ENCODE data around the gene RAD51AP2.
A peak's percentile ranks its signal among the peaks of the same experiment; 100 is the strongest.
"Not testable (repeated sequence)": the region's sequence is repeated elsewhere in the genome, so short reads cannot be mapped to it uniquely, and the experiment has no call there.

The RAD51AP2 gene

DNA sequence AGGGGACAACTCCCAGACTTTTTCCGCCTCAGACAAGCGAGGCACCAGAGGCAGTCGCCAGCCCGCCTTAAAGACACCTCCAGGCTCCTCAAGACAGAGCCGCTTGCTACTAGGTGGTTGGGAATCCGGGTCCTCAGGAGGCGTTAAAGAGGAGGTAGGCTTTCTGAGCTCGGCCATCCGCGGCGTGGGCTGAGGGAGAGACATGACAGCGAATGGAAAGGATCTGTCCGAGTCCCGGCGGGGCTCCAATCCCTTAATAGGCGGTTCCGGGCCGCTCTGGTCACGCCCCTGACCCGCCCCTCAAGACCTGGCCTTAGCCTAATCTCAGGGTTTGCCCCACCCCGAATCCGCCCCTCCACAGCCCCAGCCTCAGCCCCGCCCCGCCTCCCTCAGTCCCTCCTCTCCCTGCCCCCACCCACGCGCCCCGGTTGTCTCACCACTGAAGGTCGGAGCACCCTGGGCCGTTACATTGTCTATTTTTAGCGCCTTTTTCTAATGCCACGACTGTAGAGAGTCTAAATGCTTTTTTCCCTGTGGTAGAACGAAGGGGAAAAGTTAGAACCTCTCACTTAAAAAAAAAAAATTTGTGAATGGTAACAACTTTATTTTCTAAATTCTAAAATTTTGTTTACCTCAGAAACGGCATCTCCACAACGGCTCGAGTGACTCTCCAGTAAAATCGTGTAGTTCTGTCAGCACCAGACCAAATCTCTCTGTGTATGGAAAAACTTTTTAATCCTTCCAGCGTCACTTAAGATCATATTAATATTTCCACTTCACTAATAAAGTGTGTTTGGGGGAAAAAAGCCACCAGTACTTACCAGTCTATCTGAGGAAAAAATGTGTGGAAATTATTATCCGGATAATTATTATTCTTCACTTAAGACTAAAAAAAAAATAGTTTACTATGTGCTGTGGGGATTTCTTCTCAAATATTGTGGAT, at the start of gene RAD51AP2:
RAD51AP2 (minus strand) TSS at position 229 of the 943 bp plus-strand sequence; CDS start at position 204, 25 bp downstream.
- peak; percentile 97 for DNase-seq (ENCODE audit: low spot score)

- not testable (repeated sequence) for DNase-seq (ENCODE audit: low spot score)
Measured at GRCh38 chr2:17565726-17566125, 47.5 kb upstream of the RAD51AP2 start.

DNA sequence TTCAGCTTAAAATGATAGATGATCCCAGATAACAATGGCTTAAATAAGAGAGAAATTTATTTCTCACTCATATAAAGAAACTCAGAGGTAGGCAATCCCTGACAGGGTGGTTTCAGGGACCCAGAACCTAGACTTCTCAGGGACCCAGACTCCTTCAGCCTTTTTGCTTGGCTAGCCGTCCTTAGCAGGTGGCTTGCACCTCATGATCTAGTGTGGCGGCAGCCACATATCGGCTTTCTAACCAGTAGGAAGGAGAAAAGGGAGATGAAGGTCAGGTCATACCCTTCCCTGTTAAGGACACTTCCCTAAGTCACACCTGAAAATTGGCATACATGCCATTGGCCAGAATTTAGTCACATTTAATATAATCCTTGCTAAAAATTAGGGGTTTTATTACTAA, 40.6 kb upstream of the RAD51AP2 start:
- no peak for DNase-seq (ENCODE audit: low spot score)

DNA sequence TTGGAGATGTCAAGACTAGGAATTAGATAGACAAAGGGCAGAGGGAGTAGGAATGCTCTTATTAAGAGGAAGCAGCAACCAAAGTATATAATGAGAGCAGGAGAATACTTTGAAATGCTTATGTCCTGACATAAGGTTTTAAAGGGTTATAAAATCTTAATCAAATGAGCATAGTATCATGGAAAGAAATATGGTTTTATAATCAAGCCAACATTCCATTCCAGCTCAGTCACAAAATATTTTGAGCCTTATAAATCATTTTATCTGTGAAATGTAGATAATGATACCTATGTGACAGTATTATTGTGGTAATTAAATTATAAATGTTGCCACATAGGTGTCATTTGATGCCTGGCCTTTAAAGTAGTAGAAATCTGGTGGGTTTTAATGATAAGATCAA, 39.8 kb upstream of the RAD51AP2 start:
- DNase-seq (ENCODE audit: low spot score): no peak

GRCh38 chr2:17557596-17557995, 39.4 kb upstream of the RAD51AP2 start:
- DNase-seq (ENCODE audit: low spot score): no peak

GRCh38 chr2:17555150-17555549, 36.9 kb upstream of the RAD51AP2 start:
- DNase-seq (ENCODE audit: low spot score): no peak

GRCh38 chr2:17550907-17551306, 32.7 kb upstream of the RAD51AP2 start:
- no peak for DNase-seq (ENCODE audit: low spot score)

- DNase-seq (ENCODE audit: low spot score): no peak
Measured at GRCh38 chr2:17547737-17548136, 29.5 kb upstream of the RAD51AP2 start.

DNA sequence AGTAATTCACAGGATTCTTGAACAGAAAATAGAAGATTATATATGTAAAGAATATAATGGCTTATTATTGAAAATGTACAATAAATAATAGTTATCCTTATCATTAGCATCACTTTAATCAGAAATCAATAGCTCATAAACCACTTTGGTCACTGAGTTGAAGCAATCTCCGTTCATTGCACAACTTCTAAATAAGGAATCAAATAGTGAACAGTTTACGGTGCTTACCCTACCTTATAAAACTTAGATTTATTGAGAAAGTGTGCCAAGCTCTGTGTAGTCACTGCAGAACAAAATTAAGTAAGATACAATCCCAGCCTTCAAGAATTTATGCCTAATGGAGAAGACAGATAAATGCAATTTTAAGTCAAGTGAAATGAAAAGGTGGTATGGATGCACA, 29.0 kb upstream of the RAD51AP2 start:
- no peak for DNase-seq (ENCODE audit: low spot score)

GRCh38 chr2:17545680-17546613, 27.7 kb upstream of the RAD51AP2 start:
- no peak for DNase-seq (ENCODE audit: low spot score)

DNA sequence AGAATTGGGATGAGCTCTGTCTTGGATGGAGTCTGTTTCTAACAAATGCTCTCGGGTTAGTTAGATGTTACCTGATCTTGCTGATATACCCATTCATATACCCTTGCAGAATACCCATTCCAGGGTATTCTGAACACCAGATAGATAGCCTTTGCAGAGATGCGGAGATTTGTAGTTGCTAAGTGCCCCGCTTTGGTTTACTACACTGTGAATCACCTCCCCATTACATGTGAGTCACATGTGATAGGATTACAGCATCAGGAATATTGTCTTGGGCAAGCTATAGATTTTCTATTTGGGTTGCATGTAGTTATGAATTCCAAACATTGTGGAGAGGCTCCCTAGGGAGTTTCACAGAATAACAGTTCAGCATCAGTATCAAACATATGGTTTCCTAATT, 26.0 kb upstream of the RAD51AP2 start:
- no peak for DNase-seq (ENCODE audit: low spot score)

DNA sequence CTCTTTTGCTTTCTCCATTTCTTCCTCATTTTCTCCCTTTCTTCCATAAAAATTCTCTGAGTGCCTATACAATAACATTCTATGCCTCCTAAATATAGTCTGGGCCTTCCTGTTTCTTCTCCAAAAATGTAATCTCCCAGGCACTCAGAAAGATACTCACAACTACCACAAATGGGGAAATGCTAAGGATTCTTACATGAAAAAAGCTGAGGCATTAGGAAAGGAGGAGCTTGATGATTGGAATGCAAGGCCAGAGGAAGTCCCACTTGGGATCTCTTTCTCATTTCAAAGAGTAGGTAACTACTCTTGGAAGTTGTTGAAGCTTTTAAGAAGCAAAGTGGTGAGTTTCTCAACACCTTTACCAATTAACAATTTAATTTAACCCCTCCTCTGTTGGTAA, 25.6 kb upstream of the RAD51AP2 start:
- DNase-seq (ENCODE audit: low spot score): no peak

- peak; percentile 77 for DNase-seq (ENCODE audit: low spot score)
Measured at GRCh38 chr2:17543131-17543660, 25.0 kb upstream of the RAD51AP2 start.

- no peak for DNase-seq (ENCODE audit: low spot score)
Measured at GRCh38 chr2:17542471-17542870, 24.2 kb upstream of the RAD51AP2 start.

DNA sequence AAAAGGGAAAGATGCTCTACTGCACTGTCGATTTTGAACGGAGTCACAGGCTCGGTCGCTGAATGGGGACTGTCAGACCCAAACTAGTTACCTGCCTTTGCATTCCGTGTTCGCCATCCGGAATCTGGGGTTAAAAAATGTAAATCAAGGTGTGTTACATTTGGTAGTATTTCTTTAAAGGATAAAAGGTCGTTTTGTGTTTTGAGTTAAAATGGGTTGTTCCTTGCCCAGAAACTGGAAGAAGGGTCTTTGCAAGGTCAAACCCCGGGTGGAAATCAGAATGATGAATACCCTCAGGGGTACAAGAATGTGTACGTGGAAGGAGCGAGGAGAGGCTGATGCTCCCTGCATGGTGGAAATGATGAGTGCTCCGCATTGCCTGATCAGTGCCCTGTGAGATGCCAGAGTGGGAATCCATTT, 23.3 kb upstream of the RAD51AP2 start:
- DNase-seq (ENCODE audit: low spot score): no peak

GRCh38 chr2:17540813-17541530, 22.7 kb upstream of the RAD51AP2 start:
- DNase-seq (ENCODE audit: low spot score): peak; percentile 66

DNA sequence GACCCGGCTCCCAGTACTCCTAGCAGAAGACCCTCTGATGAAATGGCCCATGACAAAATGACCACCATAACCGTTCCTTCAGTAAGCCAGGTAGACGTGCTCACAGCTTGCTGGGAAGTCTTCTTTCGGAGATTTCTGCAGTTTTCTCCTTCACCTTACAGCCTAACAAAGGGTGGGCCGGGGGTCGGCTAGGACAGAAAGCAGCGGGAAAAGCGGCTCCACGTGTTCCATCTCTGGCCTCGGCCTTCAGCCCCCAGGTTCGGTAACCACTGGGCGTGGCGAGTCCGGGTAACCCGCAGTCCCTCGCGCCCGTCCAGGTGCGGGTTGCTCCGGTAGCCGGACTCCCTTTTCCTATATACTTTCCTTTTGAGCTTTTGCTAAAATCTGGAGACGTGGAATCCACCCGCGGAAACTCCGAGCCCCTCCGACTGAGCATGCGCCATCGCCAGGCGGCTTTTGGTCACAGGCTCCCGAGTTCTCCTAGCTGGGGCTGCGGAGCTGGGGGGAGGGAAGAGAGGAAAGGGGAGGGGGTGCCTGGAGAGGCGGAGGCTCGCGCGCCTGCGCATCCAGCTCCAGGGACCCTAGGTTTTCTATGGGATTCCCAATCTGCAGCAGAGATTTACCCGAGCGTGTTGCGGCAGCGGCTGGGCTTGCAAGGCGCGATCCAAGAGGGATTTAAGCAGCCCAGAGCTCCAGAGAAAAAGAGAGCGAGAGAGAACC, 22.0 kb upstream of the RAD51AP2 start, which contains the start of gene VSNL1:
VSNL1 (plus strand) TSS at position 604 of the 720 bp plus-strand sequence. CDS start 51,379 bp downstream, outside the sequence.
- peak; percentile 94 for DNase-seq (ENCODE audit: low spot score)

- no peak for DNase-seq (ENCODE audit: low spot score)
Measured at GRCh38 chr2:17539611-17540092, 21.4 kb upstream of the RAD51AP2 start.

GRCh38 chr2:17538844-17539554, 20.8 kb upstream of the RAD51AP2 start:
- DNase-seq (ENCODE audit: low spot score): no peak
